NB4 (cell line): ENCODE results near the gene RABGAP1.

Source experiments
- DNase-seq: peaks from one replicate; pipeline ENCODE4 v3.0.0; 2010; ENCODE audit warnings: low read depth
- H3K4me3 ChIP-seq: one replicate; pipeline ENCODE4 v1.5.1; 2011; ENCODE audit warnings: mild to moderate bottlenecking, low read depth, low read length, moderate library complexity
- CTCF ChIP-seq: IDR thresholded peaks from one replicate; pipeline ENCODE4 v1.5.1; 2012; ENCODE audit warnings: low read depth, low read length
- MAX ChIP-seq: IDR thresholded peaks from 2 replicates; pipeline ENCODE4 v1.6.1; 2011; ENCODE audit warnings: low read depth, low read length
- MYC ChIP-seq: IDR thresholded peaks from 2 replicates; pipeline ENCODE4 v1.6.1; 2011; ENCODE audit warnings: low read depth, low read length
- POLR2A ChIP-seq: IDR thresholded peaks from 2 replicates; pipeline ENCODE4 v1.6.1; 2011; ENCODE audit warnings: mild to moderate bottlenecking; ENCODE audit not compliant: insufficient read length; ENCODE audit errors: extremely low read depth

RABGAP1 gene

GRCh38 chr9:123131258-123131657 lies 190.4 kb downstream of the RABGAP1 start:
- DNase-seq, result no peak
- no peak overlapping the region for H3K4me3 ChIP-seq
- TF ChIP-seq MAX (no peak), MYC (no peak), CTCF (no peak), POLR2A (no peak)

- H3K4me3 ChIP-seq, result no peak overlapping the region
- DNase-seq, result no peak
- TF ChIP-seq POLR2A (no peak), CTCF (no peak), MAX (no peak), MYC (no peak)
These were observed 191.2 kb downstream of the RABGAP1 start for GRCh38 chr9:123131993-123132392.

- H3K4me3 ChIP-seq, result no peak overlapping the region
- no peak for DNase-seq
- TF ChIP-seq CTCF (no peak), MYC (no peak), MAX (no peak), POLR2A (no peak)
These were observed 191.9 kb downstream of the RABGAP1 start for GRCh38 chr9:123132696-123133095.

GRCh38 chr9:123135430-123135829 lies 194.6 kb downstream of the RABGAP1 start:
- TF ChIP-seq POLR2A (no peak), MAX (no peak), MYC (no peak), CTCF (no peak)
- H3K4me3 ChIP-seq, result no peak overlapping the region
- DNase-seq, result no peak

GRCh38 chr9:123138163-123138562 lies 197.3 kb downstream of the RABGAP1 start:
- no peak for TF ChIP-seq MYC
- no peak for TF ChIP-seq MAX
- TF ChIP-seq POLR2A, result no peak
- TF ChIP-seq CTCF, result no peak
- no peak for DNase-seq

GRCh38 chr9:123149067-123149466 lies 208.2 kb downstream of the RABGAP1 start:
- DNase-seq, result no peak
- no peak overlapping the region for H3K4me3 ChIP-seq
- no peak for TF ChIP-seq MYC
- TF ChIP-seq CTCF, result no peak
- TF ChIP-seq MAX, result no peak
- no peak for TF ChIP-seq POLR2A

More at GRCh38 chr9:123138163-123138562, 197.3 kb downstream of the RABGAP1 start:
- no peak overlapping the region for H3K4me3 ChIP-seq
